GM21576 (cell line): ENCODE data around the gene ACCSL.
A peak's percentile ranks its signal among the peaks of the same experiment; 100 is the strongest.

Experiments
- ATAC-seq: cut with Tn5 transposase; IDR thresholded peaks from one replicate; pipeline ENCODE4 v1.9.1; 2021; ENCODE audit warnings: mild to moderate bottlenecking, moderate library complexity; ENCODE audit not compliant: unreplicated experiment

ACCSL gene

DNA sequence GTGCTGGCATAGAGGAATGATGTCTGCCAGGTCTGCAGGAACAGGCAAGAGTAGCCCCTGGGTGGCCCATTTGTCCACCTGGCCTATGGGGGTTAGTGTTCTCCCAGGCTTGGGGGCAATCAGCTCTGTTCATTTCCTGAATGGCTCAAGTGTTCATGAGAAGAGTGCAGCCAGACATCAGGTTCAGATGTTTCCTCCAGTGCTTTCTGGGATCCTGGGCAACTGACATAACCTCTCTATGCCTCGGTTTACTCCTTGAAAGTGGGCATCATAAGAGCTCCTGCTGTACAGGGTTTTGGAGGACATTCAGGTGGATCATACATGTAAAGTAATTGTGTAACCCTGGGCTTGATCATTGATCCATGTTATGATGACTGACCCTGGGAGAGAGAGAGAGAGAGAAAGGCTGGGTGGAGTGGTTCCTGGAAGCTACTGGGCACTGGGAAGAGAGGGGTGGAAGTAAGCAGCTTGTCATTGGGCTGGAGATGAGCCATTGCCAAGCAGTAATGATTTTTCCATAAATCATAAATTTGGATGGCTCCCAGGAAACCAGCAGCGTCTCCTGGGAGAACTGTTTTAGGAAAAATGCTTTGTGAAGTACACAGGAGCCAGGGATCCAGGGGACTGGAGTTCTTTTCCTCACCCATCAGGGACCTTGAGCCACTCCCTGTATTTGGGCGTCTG, 30.2 kb upstream of the ACCSL start:
- no peak for ATAC-seq

- ATAC-seq = no peak
Measured at GRCh38 chr11:44018127-44018521, 29.7 kb upstream of the ACCSL start.

DNA sequence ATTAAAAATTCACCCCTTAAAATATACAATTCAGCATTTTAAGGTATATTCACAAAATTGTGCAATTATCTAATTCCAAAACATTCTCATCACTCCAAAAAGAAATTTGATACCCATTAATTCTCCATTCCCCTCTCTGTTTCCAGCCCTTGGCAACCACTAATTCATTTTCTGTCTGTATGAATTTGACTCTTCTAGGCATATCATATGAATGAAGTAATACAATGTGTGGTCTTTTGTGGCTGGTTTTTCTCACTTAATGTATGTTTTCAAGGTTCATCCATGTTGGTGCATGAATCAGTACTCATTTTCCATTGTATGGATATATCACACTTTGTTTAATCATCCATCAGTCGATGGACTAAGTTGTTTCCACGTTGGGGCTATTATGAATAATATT, 29.0 kb upstream of the ACCSL start:
- no peak for ATAC-seq

DNA sequence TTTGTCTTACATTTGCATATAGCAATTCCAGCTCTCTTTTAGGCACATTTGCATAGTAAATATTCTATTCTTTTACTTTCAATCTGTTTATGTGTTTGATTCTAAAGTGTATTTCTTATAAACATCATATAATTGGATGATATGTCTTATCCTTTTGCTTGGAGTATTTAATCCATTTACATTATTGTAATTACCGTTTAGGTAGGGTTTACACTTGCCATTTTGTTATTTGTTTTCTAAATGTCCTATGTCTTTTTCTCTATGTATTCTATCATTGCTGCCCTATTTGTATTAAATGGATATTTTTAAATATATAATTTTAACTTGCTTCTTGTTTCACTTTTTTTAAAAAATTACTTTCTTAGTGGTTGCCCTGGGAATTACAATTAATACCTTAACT, 22.8 kb upstream of the ACCSL start:
- ATAC-seq = no peak

DNA sequence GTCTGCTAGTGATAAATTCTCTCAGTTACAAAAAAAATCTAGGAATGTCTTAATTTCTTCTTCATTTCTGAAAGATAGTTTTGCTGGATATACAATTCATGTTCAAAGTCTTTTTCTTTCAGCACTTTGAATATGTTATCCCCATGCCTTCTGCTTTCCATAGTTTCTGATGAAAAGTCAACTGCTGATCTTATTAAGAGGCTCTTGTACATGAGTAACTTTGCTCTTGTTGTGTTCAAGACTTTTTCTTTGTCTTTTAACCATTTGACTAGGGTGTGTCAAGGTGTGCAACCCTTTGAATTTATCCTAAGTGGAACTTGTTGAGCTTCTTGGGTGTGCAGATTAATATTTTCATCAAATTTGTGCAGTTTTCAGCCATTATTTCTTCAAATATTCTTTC, 22.1 kb upstream of the ACCSL start:
- no peak for ATAC-seq

GRCh38 chr11:44028401-44028800, 19.4 kb upstream of the ACCSL start:
- ATAC-seq = no peak

- ATAC-seq = no peak
Measured at GRCh38 chr11:44028816-44029506, 18.8 kb upstream of the ACCSL start.

DNA sequence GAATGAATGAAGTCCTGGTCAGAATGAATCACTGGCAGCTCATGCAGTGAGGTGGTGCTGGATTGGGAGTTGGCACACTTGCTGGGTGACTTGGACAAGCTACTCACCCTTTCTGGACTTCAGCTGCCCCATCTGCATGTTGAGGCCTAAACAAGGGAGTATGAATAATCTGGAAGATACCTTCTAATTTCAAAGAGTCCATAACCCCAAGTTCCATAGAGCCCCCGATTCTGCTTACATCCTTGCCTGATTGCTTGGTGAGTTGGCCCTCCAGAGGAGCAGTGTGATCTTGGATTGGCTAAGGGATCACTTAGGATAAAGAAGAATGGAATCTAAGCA, 18.3 kb upstream of the ACCSL start:
- ATAC-seq = no peak

GRCh38 chr11:44029977-44030911, 17.5 kb upstream of the ACCSL start:
- no peak for ATAC-seq

GRCh38 chr11:44030996-44031395, 16.8 kb upstream of the ACCSL start:
- no peak for ATAC-seq

GRCh38 chr11:44031549-44031948, 16.2 kb upstream of the ACCSL start:
- no peak for ATAC-seq

DNA sequence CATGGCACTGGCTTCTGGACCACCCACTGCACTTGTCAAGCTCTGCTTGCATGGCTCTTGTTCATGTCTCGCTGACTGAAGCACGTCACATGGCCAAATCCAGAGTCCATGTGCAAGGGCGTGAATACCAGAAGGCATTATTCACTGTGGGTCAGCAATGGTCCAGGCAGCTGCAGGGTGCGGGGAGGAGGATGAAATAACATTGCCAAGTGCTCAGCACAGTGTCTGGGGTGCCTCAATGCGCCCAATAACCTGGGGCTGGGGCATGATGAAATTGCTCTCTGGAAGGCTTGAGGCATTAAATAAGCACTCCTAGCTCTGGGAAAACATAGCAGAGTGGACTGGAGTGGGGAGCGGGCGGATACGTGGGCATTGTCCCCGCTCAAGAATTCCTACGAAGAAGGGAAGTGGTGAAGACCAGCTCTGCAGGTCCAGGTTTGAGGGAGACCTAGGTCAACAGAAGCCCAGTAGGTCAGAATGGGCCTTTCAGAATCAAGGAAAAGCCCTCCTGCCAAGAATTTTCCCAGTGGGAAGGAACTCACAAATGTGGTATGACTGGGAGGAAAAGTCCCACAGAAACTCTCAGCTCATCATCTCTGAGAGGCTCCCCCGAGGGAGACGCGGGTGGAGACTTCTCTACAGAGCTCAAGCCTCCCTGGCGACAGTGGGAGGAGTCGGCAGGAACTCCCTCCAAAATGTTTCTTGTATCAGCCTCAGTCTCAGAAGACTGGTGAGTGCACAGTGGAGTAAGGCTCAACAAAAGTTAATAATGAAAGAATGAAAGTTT, 15.3 kb upstream of the ACCSL start:
- no peak for ATAC-seq

DNA sequence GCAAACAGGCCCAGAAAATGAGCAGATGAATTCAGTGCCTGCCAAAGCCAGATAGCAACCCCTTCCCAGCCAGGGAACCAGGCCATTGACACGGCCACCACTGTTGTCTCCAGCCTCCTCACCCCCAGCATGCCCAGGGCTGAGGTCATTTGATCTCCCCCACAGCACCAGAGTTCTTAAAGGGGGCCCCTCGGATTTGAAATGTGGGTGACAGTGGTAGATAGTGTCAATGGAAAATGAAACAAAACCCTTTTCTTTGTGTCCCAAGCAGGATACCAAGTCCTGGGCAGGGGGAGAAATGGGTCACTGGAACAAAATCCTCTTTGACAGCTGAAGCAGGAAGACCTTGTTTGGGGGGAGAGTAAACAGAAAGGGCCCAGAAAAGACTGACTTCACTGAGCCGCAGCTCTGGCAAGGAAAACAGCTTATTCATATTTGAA, 14.3 kb upstream of the ACCSL start:
- no peak for ATAC-seq

- no peak for ATAC-seq
Measured at GRCh38 chr11:44033856-44034255, 13.9 kb upstream of the ACCSL start.

GRCh38 chr11:44034639-44035038, 13.1 kb upstream of the ACCSL start:
- ATAC-seq = no peak

GRCh38 chr11:44036811-44037657, 10.7 kb upstream of the ACCSL start:
- peak; percentile 78 for ATAC-seq

DNA sequence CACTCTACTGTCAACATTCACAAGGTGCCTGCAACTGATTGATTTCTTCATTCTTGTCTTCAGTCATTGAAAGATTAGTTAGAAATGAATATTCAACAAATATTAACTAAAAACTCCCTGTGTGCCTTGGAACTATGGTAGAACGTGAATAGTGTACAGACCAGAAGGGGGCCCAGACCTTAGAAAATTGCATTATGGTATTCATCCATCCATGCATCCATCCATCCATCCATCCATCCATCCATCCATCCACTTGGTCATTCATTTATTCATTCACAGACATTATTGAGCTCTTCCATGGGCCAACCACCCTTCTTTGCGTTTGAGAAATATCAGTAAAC, 10.2 kb upstream of the ACCSL start:
- no peak for ATAC-seq

DNA sequence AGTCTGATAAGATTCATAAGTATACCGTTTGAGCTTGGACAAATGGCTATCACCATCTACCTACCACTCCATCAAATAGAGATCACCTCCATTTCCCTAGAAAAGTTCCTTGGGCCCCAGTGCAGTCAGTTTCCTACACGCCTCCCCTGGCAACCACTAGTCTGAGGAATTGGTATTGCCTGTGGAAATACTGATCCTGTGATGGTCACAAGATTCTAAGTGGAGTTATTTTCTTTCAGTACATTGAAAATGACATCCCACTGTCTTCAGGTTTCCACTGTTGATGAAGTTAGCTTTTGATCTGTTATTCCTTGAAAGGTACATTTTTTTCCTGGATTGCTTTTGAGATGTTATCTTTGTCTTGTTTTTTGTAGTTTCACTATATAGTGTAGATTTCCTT, 4.6 kb upstream of the ACCSL start:
- ATAC-seq = no peak

DNA sequence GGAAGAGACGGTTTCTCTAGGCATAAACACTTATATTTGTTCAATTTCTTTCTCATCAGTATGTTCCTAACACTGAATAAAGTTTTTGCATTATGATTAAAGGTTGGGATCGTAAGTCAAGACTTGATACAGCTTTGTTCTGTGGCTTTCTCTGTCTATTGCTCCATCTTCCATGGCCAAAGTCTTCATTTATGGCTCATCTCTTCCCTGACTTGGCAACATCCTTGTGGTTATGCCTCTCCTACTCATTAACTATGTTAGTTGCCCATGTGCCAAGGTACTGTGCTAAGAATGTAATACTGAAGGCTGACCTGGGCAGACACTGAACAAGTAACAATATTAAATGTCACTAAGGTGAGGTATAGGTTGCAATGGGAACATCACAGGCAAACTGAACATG, 1.6 kb upstream of the ACCSL start:
- no peak for ATAC-seq

GRCh38 chr11:44047298-44047697, 483 bp upstream of the ACCSL start:
- no peak for ATAC-seq
